HFFc6 (cell line): ENCODE measurements around the gene CMKLR1. TPM values are rescaled to one million over a fixed set of nuclear protein-coding genes. Genes with fewer than 3 reads are reported as not detected.

ENCODE experiments used
- DNase-seq: peaks from one replicate; pipeline ENCODE4 v3.0.0-alpha.2; 2018
- H3K27ac Mint-ChIP-seq: 2 replicates; pipeline ENCODE4 v1.8.0; 2020; ENCODE audit warnings: mild to moderate bottlenecking, mixed read lengths
- H3K27me3 Mint-ChIP-seq: 2 replicates; pipeline ENCODE4 v1.8.0; 2021; ENCODE audit warnings: mild to moderate bottlenecking, moderate library complexity, mixed read lengths; ENCODE audit not compliant: insufficient read depth
- H3K36me3 Mint-ChIP-seq: 2 replicates; pipeline ENCODE4 v1.8.0; 2021; ENCODE audit warnings: low read depth, mixed read lengths
- H3K4me1 Mint-ChIP-seq: 2 replicates; pipeline ENCODE4 v1.8.0; 2020; ENCODE audit warnings: low read depth, mixed read lengths
- H3K4me3 Mint-ChIP-seq: 2 replicates; pipeline ENCODE4 v1.8.0; 2020; ENCODE audit warnings: mild to moderate bottlenecking, moderate library complexity, mixed read lengths
- H3K9me3 Mint-ChIP-seq: 2 replicates; pipeline ENCODE4 v1.8.0; 2020; ENCODE audit warnings: mild to moderate bottlenecking, mixed read lengths
- total RNA-seq, 6 experiments: library from RNA; stranded (reverse); fragmentation: NEBNext Ultra II Directional; extraction: Animal tissue kit (Norgen Biotek cat#: 25700); gene quantifications; 2 replicates in 1 of 6; 3 replicates in 5 of 6; pipeline ENCODE4 v1.2.3, GENCODE V29; 2021
- TF ChIP-seq, protein P1 (sequence below): fragments of 200-600 bp; sonication (generic); IDR thresholded peaks from 2 replicates; pipeline ENCODE4 v1.5.0; 2021; ENCODE audit warnings: antibody characterized with exemption, mild to moderate bottlenecking

CMKLR1 gene
- total RNA-seq, 6 experiments from 2014 or later = not detected

DNA sequence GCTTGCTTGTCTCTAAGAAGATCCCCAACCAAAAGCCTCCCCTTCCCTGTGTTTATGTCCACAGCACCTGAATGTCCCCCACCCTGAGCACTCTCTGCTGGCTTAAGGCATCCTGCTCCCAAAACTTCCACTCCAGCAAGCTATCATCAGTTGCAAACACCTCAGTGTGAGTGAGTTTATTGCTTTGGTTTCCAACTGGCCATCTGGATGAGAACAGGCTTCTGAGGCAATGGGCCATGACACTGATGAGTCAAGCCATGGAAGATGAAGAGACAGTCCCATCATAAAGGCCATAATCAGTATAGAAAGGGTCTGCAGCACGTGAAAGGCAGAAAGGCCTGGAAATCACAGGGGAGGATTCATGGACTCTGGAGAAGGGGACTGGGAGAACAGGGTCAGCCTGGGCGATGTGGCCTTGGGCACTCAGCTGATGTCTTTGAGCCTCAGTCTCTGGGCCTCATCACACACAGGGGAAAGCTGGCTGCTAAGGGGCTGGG is 12.8 kb downstream of the CMKLR1 start:
- H3K27me3 Mint-ChIP-seq = peaks cover 2% of the 10 kb centered on the region; the same call in 1 of the 2 replicates
- DNase-seq = no peak
- H3K4me3 Mint-ChIP-seq = no peak overlapping the region
- TF ChIP-seq, protein P1, sequence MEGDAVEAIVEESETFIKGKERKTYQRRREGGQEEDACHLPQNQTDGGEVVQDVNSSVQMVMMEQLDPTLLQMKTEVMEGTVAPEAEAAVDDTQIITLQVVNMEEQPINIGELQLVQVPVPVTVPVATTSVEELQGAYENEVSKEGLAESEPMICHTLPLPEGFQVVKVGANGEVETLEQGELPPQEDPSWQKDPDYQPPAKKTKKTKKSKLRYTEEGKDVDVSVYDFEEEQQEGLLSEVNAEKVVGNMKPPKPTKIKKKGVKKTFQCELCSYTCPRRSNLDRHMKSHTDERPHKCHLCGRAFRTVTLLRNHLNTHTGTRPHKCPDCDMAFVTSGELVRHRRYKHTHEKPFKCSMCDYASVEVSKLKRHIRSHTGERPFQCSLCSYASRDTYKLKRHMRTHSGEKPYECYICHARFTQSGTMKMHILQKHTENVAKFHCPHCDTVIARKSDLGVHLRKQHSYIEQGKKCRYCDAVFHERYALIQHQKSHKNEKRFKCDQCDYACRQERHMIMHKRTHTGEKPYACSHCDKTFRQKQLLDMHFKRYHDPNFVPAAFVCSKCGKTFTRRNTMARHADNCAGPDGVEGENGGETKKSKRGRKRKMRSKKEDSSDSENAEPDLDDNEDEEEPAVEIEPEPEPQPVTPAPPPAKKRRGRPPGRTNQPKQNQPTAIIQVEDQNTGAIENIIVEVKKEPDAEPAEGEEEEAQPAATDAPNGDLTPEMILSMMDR = no peak
- peaks cover 65% of the 10 kb centered on the region for H3K9me3 Mint-ChIP-seq
- no peak overlapping the region for H3K27ac Mint-ChIP-seq
- H3K36me3 Mint-ChIP-seq = peaks cover 4% of the 10 kb centered on the region
- H3K4me1 Mint-ChIP-seq = no peaks in the 10 kb centered on the region

DNA sequence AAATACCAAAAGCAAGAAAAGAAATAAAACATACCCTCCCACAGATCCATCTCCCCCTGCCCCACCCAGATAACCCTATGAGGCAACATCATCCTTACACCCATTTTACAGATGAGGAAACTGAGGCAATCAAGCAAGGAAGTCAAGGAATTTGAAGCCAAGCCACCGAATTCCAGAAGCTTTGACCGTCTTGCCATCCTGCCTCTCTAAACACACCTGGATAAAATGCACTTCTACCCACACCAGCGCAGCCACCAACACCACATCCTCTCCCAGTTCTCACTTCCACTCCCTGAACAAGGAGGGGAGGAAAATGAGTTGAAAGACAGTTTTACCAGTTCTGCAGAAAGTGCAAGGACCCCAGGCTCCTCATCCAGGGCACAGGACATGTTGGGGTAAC is 13.6 kb downstream of the CMKLR1 start:
- Mint-ChIP-seq H3K27me3 (peaks cover 2% of the 10 kb centered on the region; the same call in 1 of the 2 replicates), H3K4me3 (no peak overlapping the region), H3K36me3 (peaks cover 4% of the 10 kb centered on the region), H3K9me3 (peaks cover 57% of the 10 kb centered on the region), H3K4me1 (no peaks in the 10 kb centered on the region), H3K27ac (no peak overlapping the region)
- DNase-seq = no peak
- TF ChIP-seq, protein P1 = no peak

DNA sequence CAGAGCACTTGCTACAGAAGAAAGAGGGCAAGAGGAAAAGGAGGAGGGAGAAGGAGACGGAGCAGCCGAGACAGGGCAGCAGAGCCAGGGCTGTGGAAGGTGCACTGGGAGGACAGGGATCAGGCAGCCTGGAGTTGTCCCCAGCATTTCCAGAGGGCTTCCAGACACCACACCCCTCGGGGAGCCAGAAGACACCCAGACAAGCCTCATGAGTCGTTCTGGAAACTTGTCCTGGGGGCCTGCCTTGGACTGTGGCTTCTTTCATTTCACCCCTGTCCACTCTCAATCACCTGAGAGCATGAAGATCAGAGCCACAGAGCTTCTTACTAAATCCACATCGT is 14.1 kb downstream of the CMKLR1 start:
- TF ChIP-seq, protein P1 = no peak
- Mint-ChIP-seq H3K9me3 (peaks cover 52% of the 10 kb centered on the region), H3K36me3 (peaks cover 4% of the 10 kb centered on the region), H3K4me3 (no peak overlapping the region), H3K27ac (no peak overlapping the region), H3K4me1 (no peaks in the 10 kb centered on the region), H3K27me3 (peaks cover 2% of the 10 kb centered on the region; the same call in 1 of the 2 replicates)
- no peak for DNase-seq

DNA sequence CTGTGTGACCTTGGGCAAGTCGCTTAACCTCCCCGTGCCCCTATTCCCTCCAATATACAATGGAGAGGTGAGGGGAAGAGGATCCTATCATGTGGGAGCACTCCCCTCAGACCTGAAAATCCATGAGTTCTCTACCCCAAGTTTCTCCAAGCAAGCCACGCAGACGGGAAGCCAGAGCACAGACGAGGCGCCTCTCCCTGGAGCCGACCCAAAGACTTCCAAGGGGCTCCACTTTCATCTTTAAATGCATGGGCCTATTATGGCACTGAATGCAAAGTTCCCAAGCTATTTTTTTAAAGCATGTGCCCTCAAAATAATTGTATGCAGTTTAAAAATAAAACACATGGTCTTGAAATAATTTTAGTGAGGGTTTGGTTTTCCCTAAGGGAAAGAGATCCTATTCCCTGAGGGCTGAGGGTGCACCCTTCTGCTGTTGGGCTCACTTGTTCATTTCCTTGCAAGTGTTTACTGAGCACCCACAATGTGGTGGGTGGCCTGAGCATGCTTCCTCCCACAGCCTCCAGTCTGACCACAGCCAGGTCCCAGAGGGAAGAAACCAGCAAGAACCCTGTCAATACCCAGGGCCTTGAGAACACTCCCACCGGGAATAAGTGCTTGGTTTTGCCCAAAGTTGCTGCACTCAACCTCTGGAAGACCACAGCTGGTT is 14.6 kb downstream of the CMKLR1 start:
- peaks cover 54% of the 10 kb centered on the region for H3K9me3 Mint-ChIP-seq
- no peaks in the 10 kb centered on the region for H3K4me1 Mint-ChIP-seq
- H3K27me3 Mint-ChIP-seq = peaks cover 2% of the 10 kb centered on the region; the same call in 1 of the 2 replicates
- no peak for DNase-seq
- TF ChIP-seq, protein P1 = no peak
- no peak overlapping the region for H3K4me3 Mint-ChIP-seq
- H3K36me3 Mint-ChIP-seq = peaks cover 4% of the 10 kb centered on the region
- no peak overlapping the region for H3K27ac Mint-ChIP-seq

DNA sequence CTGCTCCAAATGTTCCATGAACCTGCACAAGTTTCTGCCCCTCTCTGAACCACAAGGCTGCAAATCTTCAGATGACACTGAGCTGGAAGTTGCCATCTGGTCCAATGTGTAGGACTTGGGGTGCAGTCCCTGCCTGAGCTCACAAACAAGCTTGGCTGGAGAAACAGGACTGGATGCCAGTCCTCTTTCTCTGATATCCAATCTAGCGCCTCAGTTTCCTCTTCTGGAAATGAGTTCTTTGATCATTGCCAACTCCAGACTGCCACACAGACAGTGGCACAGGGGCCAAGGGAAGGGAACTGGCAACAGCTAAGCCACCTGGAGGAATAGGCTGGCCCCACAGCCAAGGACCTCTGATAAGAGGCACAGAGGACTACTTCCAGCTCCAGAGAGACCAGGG is 15.5 kb downstream of the CMKLR1 start:
- TF ChIP-seq, protein P1 = no peak
- no peak for DNase-seq
- H3K9me3 Mint-ChIP-seq = peaks cover 50% of the 10 kb centered on the region
- no peak overlapping the region for H3K4me3 Mint-ChIP-seq
- peaks cover 5% of the 10 kb centered on the region; the same call in 1 of the 2 replicates for H3K27me3 Mint-ChIP-seq
- peaks cover 4% of the 10 kb centered on the region; the same call in 1 of the 2 replicates for H3K36me3 Mint-ChIP-seq
- H3K27ac Mint-ChIP-seq = no peak overlapping the region
- H3K4me1 Mint-ChIP-seq = no peaks in the 10 kb centered on the region
